Duodenal mucosa (tissue), 2 donors: Measurements from ENCODE around the gene EGF.
A peak's percentile ranks its signal among the peaks of the same experiment; 100 is the strongest.

Experiments
- H3K27ac ChIP-seq: one replicate; pipeline ENCODE4 v1.7.0; 2013; ENCODE audit warnings: low read depth, low read length
- H3K27me3 ChIP-seq, 2 donors: one replicate each; pipeline ENCODE4 v1.7.0; 2013; ENCODE audit warnings: low read length in 2 of 2, control low read depth in 1 of 2; ENCODE audit not compliant: insufficient read depth in 2 of 2, control insufficient read depth in 1 of 2
- H3K36me3 ChIP-seq, 2 donors: one replicate each; pipeline ENCODE4 v1.7.0; 2013; ENCODE audit warnings: low read length in 2 of 2, control low read depth in 1 of 2; ENCODE audit not compliant: insufficient read depth in 2 of 2, control insufficient read depth in 1 of 2
- H3K4me1 ChIP-seq, 2 donors: one replicate each; pipeline ENCODE4 v1.7.0; 2013; ENCODE audit warnings: low read length in 2 of 2, control low read depth in 1 of 2; ENCODE audit not compliant: insufficient read depth in 2 of 2, control insufficient read depth in 1 of 2
- H3K4me3 ChIP-seq, 2 donors: one replicate each; pipeline ENCODE4 v1.7.0; 2013; ENCODE audit warnings: low read length in 2 of 2, low read depth in 1 of 2
- H3K9ac ChIP-seq, 2 donors: one replicate each; pipeline ENCODE4 v1.7.0; 2013; ENCODE audit warnings: low read length in 2 of 2, low read depth in 1 of 2
- H3K9me3 ChIP-seq, 2 donors: one replicate each; pipeline ENCODE4 v1.7.0; 2013; ENCODE audit warnings: low read length in 2 of 2, control low read depth in 1 of 2; ENCODE audit not compliant: control insufficient read depth in 1 of 2

The EGF gene

GRCh38 chr4:110049951-110050925 lies 137.6 kb downstream of the EGF start:
- H3K9me3 ChIP-seq = no peaks in the 10 kb centered on the region
- H3K9ac ChIP-seq = no peak overlapping the region
- H3K4me3 ChIP-seq = no peak overlapping the region

GRCh38 chr4:110055158-110055768 lies 142.6 kb downstream of the EGF start:
- H3K27me3 ChIP-seq = no peaks in the 10 kb centered on the region
- H3K4me3 ChIP-seq = peak overlapping the region; percentile 18 to 24
- peaks cover 23 to 27% of the 10 kb centered on the region in 2 donors for H3K4me1 ChIP-seq
- H3K9ac ChIP-seq = peak overlapping the region in 1 of 2 donors; percentile 16
- H3K27ac ChIP-seq = no peak overlapping the region
- H3K36me3 ChIP-seq = peaks cover 0 to 5% of the 10 kb centered on the region in 2 donors
- no peaks in the 10 kb centered on the region for H3K9me3 ChIP-seq

More at GRCh38 chr4:110049951-110050925, 137.6 kb downstream of the EGF start:
- Histone ChIP-seq H3K4me1 (peaks cover 5 to 6% of the 10 kb centered on the region in 2 donors), H3K27me3 (no peaks in the 10 kb centered on the region), H3K36me3 (peaks cover 0 to 5% of the 10 kb centered on the region in 2 donors), H3K27ac (no peak overlapping the region)

- no peak overlapping the region for H3K4me3 ChIP-seq
- no peak overlapping the region for H3K27ac ChIP-seq
Observed at GRCh38 chr4:110058677-110059076, 146.0 kb downstream of the EGF start.

GRCh38 chr4:110059556-110060191 lies 147.0 kb downstream of the EGF start:
- Histone ChIP-seq H3K36me3 (no peaks in the 10 kb centered on the region), H3K4me3 (peak overlapping the region; percentile 23 to 43), H3K9ac (no peak overlapping the region), H3K4me1 (peaks cover 32 to 36% of the 10 kb centered on the region in 2 donors), H3K27me3 (no peaks in the 10 kb centered on the region), H3K9me3 (no peaks in the 10 kb centered on the region), H3K27ac (no peak overlapping the region)

More at GRCh38 chr4:110058677-110059076, 146.0 kb downstream of the EGF start:
- Histone ChIP-seq H3K4me1 (peaks cover 32 to 37% of the 10 kb centered on the region in 2 donors), H3K27me3 (no peaks in the 10 kb centered on the region), H3K9ac (no peak overlapping the region), H3K36me3 (no peaks in the 10 kb centered on the region), H3K9me3 (no peaks in the 10 kb centered on the region)

- Histone ChIP-seq H3K4me3 (no peak overlapping the region), H3K9ac (no peak overlapping the region), H3K27me3 (no peaks in the 10 kb centered on the region), H3K4me1 (peaks cover 21 to 25% of the 10 kb centered on the region in 2 donors), H3K9me3 (no peaks in the 10 kb centered on the region), H3K27ac (no peak overlapping the region), H3K36me3 (no peaks in the 10 kb centered on the region)
Observed at GRCh38 chr4:110061076-110061475, 148.4 kb downstream of the EGF start.
